Kidney epithelial cell (primary cell): ENCODE data around the gene METTL1. TPM values are rescaled to one million over a fixed set of nuclear protein-coding genes. Genes with fewer than 3 reads are reported as not detected.

Experiments
- DNase-seq: peaks from one replicate; pipeline ENCODE4 v3.0.0-alpha.2; 2010; ENCODE audit warnings: low read depth
- H3K27me3 ChIP-seq: 2 replicates; pipeline ENCODE4 v1.6.0; 2011; ENCODE audit warnings: low read length; ENCODE audit not compliant: control insufficient read depth, insufficient read depth
- H3K36me3 ChIP-seq: 2 replicates; pipeline ENCODE4 v1.5.1; 2011; ENCODE audit warnings: low read length; ENCODE audit not compliant: control insufficient read depth, insufficient read depth
- H3K4me3 ChIP-seq: 2 replicates; pipeline ENCODE4 v1.5.1; 2011; ENCODE audit warnings: low read depth, mild to moderate bottlenecking, control low read depth, low read length
- total RNA-seq: library from RNA; depleted of rRNA; stranded (reverse); fragments of >200 nt; gene quantifications from 2 replicates; pipeline ENCODE4 v1.2.3, GENCODE V29; 2015
- TF ChIP-seq, protein P1 (sequence below): IDR thresholded peaks from 2 replicates; pipeline ENCODE4 v1.5.1; 2011; ENCODE audit warnings: mild to moderate bottlenecking, moderate library complexity, low read length, control low read depth, inconsistent platforms; ENCODE audit not compliant: insufficient read depth, poor library complexity, severe bottlenecking

The METTL1 gene
- total RNA-seq, 1 donor from 2014 or later = 20.3 TPM

DNA sequence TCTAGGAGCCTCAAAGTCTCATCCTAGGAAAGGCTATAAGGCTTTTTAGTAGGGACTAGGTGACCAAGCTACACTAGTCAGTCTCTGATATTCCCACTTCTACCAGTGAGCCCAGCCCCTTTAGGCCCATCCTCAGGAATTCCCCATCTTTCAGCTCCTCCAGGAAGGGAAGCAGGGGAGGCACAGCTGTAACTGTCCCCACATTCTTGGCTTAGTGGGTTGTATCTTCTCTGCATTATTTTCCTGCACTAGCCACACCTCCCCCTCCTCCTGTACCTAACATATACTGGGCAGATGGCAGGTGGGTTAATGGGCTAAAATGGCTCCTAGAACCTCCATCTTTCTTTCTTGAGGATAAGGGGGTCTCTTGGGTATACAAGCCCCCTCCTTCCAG lies 4.6 kb downstream of the METTL1 start:
- TF ChIP-seq, protein P1, sequence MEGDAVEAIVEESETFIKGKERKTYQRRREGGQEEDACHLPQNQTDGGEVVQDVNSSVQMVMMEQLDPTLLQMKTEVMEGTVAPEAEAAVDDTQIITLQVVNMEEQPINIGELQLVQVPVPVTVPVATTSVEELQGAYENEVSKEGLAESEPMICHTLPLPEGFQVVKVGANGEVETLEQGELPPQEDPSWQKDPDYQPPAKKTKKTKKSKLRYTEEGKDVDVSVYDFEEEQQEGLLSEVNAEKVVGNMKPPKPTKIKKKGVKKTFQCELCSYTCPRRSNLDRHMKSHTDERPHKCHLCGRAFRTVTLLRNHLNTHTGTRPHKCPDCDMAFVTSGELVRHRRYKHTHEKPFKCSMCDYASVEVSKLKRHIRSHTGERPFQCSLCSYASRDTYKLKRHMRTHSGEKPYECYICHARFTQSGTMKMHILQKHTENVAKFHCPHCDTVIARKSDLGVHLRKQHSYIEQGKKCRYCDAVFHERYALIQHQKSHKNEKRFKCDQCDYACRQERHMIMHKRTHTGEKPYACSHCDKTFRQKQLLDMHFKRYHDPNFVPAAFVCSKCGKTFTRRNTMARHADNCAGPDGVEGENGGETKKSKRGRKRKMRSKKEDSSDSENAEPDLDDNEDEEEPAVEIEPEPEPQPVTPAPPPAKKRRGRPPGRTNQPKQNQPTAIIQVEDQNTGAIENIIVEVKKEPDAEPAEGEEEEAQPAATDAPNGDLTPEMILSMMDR = no peak
- Histone ChIP-seq H3K4me3 (no peak overlapping the region), H3K27me3 (peaks cover 29% of the 10 kb centered on the region), H3K36me3 (no peaks in the 10 kb centered on the region)
- no peak for DNase-seq

DNA sequence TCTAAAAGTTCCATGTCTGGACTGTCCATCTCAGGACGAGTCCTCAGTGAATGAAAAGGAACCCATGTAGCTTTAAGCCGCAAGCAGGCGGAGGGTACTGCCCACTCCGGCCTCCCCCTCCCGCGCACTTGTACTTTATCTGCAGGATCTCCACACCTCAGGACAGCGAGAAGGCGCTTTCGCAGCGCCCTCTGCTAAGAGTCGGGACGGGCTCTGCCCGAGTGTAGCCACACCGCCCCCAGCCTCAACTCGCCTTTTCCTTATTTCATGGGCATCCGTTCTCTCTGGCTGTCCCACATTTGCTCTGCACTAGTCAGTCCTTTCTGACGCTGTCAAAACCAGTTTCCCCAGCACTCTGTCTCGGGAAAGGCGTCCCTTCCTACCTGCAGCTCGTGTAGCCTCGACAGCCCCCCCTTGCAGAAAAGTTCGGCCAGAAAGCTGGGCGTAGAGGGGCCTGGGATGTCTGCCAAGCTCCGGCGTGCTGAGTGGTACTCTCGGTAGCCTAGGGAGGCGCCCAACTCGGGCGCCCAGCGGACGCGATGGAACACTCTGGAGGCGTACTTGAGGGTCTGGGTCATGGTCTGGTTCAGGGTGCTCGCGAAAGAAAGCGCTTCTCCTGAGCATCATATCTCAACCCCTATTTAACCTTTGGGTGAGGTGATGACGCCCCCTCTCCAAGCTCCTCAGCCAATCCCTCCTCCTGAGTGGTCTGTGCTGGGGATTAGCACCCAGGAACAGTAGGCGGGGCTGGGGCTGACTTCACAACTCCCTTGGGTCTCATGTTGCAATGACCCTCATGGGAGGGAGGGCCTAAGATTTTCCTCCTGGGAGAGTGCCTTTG lies 5.2 kb downstream of the METTL1 start, which contains the start of gene CYP27B1:
TSS of gene CYP27B1 (minus strand) at position 615 of the 841 bp plus-strand sequence. CDS start at position 578, 37 bp downstream.
- Histone ChIP-seq H3K36me3 (no peaks in the 10 kb centered on the region), H3K27me3 (peaks cover 29% of the 10 kb centered on the region), H3K4me3 (peak within 1 kb of the TSS; percentile 10)
- TF ChIP-seq, protein P1 = no peak
- no peak for DNase-seq

DNA sequence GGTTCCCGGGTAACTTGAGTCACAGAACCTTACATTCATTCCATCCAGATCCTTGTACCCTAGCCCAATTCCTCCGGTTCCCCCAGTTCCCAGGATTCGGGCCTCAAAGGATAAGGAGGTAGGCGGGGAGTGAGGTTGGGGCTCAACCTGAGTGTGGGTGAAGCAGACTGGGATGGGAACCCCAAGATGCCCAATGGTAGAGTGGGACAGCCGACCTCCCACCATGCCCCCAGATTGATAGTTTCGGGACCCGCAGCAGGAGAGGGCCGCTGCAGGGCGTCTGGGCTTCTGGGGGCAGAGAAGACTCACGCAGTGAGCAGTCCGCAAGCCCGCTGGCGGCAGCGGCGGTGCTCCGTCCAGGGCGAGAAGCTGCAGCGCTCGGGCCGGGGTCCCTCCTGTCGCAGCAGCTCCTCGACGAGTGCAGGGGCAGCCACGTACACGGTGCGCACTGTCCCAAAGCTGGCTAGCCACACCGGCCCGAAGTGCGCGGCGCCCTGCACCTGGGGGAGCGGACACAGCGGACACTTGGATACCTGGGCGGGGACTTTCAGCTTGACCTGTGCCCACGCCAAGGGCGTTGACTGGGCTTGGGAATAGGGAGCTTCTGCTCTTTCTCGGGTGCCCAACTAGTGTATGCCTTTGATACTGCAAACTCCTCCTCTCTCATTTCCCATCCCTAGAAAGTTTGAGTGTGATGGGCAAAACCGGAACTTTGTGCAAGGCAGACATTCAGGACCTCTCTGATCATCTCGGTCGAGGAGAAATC lies 6.0 kb downstream of the METTL1 start:
- TF ChIP-seq, protein P1 = no peak
- no peak for DNase-seq
- peaks cover 29% of the 10 kb centered on the region for H3K27me3 ChIP-seq
- no peaks in the 10 kb centered on the region for H3K36me3 ChIP-seq
- H3K4me3 ChIP-seq = peak overlapping the region; percentile 10

DNA sequence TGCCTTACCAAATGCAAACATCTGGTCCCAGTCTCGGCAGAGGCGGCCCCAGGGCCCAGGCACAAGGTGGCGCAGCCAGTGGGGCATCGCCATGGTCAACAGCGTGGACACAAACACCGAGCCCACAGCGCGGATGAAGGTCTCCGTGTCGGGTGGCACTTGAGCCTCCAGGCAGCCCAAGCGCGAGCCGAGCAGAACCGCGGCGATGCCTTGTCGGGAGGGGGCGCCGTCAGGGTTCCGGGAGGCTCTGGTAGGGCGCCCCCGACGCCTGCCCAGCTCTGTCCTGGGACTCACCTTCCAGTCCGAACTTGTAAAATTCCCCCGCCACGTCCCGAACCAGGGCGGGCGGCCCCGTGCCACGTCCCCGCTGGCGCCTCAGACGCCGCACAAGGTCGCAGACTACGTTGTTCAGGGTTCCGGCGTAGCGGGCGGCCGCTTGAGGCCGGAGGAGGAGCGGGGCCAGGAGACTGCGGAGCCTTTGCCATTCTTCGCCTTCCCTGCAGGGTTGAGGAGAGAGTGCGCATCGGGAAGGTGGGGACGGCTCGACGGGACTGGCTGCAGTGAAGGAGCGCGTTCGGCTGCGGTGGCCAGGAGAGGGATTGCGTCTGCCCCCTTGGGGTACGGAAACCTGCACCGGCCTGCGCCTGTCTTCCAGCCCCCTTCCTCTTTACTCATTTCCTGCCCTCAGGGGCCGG lies 6.8 kb downstream of the METTL1 start:
- peaks cover 29% of the 10 kb centered on the region for H3K27me3 ChIP-seq
- peak overlapping the region; percentile 29 for H3K4me3 ChIP-seq
- no peaks in the 10 kb centered on the region for H3K36me3 ChIP-seq
- TF ChIP-seq, protein P1 = peak; percentile 43
- no peak for DNase-seq

DNA sequence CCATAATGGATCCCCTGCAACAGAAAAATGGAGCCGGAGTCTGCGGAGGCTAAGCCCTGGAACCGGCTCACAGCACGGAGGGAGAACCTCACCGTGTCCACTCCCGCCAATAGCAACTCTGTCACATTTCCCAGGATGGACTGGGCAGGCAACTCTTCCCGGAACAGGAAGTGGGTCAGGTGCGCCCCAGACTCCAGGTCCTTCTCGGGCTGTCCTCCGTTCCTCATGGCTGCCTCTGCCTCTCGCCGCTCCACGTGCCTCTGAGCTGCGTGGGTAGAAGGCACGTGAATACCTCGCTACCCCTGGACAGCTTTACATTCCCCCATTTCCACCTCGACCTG lies 7.3 kb downstream of the METTL1 start:
- no peaks in the 10 kb centered on the region for H3K36me3 ChIP-seq
- TF ChIP-seq, protein P1 = no peak
- no peak for DNase-seq
- H3K27me3 ChIP-seq = peaks cover 29% of the 10 kb centered on the region
- H3K4me3 ChIP-seq = peak overlapping the region; percentile 29
